Fibroblast of skin of abdomen (primary cell): ENCODE data around the gene SEPTIN6.
"Not testable (repeated sequence)": the region's sequence is repeated elsewhere in the genome, so short reads cannot be mapped to it uniquely, and the experiment has no call there.

Source experiments
- DNase-seq: peaks from one replicate; pipeline ENCODE4 v3.0.0-alpha.2; 2013

SEPTIN6 gene

DNA sequence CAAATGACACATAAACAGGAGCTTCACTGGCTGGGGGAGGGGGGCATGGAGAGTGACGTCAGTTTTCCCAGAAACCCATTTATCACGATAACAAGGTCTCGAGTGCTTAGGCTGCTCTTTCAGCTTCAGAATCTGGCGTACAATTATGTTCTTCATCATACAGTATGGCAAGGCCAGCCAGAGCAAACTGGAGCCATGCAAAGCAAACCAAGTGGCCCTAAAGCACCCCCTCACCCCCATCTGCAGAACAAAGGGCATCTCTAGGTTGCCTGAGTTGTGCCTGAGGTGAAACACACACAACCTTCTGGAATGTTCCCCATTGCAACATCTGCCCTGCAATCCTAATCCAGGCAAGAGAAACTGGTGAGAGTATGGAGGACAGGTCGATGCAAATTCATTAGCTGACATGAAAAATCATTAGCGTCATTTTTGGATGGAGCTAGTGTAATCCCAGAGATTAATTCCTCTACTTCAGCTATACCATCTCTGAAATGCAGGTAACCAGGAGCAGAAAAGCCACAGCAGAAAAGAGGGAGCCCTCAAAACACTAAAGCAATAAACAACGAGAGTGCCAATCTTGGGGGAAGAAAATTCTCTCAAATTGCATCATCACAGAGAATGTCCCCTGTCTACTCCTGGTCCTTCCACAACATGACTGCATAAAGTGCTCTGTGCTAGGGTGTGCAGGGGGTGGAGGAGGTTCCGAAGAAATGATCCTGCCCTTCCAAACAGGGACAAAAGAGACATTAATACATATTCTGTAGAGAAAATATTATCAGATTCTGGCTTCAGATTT is 1.8 kb downstream of the SEPTIN6 start:
- peak; percentile 78 for DNase-seq

DNA sequence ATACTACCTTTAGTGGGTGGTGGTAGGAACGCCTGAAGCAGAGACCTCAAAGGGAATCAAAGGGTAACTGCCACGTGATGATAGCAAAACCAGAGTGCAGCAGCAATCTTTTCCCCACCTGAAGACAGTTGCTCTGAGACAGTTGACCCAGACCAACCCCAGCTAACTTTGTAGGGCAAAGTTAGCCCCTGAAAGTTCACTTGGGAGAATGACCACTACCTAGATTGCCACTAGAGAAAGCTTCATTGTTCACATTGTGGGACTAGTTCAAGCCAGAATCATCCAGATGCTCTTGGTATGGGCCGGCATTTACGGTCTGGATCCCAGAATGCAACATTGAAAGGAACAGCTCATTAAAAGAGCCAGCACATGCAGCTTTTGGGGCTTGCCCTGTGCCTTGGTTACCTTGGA is 4.1 kb downstream of the SEPTIN6 start:
- no peak for DNase-seq

DNA sequence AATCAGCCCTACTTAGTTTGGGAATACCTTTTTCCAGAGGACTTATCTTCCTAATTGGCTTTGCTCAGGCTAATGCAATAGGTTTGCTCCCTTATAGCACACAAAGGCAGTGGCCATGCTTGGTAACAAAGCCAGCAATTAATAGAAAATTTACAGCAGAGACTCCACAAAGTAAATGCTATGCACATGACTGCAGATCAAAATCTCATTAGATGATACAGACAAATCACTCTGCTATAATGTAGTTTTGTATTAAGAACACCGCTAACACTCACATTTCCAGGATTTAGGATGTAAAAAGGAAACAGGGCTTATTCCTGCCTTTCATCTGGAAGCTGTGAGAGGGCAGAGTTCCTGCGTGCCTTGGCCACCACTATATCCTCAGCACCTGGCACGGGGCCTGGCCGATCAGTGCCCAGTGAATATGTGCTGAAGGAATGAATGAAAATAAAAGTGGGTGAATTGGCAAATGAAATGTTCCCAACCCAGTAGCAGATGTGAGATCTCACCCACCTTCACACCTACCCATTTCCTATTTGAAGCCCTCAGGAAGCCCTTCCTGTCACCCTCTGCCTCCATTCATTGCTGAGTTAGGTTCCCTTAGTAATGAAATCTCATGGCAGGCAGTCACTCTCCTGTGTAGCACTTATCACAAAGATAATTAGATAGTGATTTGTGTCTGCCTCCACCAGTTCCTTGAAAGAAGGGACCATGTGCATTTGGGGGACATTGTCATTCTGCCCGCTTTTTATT is 5.1 kb downstream of the SEPTIN6 start:
- DNase-seq, result no peak

DNA sequence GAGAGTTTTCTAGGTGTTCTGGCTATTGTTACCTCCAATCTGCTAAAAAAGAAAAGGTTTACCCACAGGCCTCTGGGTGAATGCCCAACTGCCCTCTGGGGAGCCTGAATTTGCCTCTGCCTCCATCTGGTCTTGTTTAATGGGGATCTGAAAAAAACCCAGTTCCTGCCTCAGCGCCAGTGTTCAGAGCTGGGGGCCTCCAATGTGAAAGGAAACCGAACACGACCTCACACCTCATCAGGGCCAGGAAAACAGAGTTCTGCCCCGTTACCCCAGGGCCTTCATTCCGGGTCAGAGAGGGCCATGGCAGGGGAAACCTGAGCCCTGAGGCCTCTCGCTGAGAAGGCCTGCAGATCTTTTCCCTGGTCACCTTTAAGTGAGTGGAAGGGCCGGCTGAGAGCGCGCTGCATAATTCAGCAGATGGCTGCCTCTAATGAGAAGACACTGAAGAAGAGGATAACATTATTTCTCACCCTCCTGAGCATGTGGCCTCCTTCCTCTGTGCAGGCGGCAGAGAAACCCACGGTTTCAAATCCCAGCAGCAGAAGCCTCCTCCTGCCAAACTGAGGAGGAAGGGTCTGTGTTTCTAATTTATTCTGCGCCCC is 6.8 kb downstream of the SEPTIN6 start:
- DNase-seq, result peak; percentile 51

DNA sequence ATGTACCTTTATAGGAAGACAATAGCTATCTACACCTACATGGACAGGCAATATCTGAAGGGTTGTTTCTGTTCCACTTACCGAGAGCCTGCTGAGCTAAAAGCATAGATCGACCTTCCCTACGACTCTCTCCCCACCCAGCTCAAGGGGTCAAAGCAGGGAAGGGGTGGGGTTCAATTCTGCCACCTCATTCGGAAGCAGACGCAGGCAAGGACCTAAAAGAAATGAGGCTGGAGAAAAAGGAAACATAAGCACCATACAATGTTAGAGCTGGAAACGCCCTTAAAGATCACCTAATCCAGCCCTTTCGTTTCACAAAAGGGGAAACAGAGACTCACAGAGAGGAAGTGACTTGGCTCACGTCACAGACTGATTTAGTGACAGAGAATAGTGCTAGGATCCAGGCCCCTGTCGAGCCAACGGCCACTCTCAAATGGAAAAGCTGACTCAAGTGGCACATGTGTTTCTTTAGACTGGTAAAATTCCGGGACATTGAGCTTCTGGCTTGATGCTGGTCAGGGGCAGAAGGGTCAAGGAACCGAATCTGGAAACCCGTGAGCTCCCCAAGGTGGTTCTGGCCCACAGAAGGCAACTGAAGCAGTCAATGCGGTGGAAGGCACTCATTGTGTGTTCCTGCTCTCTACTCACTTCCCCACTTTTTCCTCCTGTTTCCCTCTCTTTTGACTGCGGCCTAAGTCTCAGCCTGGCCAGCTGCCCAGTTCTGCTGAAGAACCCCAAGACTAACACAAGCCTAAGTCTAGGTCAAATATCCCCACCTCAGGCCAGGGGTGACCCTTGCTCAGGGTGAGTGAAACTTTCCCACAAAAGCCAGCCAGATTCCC is 7.5 kb downstream of the SEPTIN6 start:
- DNase-seq, result no peak

DNA sequence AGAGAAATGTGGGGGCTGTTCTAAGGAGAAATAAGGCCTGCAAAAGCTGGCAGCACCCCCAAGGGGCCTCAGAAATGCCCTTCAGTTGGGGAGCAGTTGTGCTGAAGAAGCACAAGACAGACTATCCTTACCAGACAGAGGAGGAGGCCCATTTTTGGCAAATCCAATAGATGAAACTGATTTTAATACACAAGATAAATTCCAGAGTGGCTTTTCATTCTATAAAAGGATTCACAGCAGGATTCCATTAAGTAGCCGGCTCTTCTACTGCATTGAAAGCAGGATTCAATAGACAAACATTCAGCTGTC is 8.1 kb downstream of the SEPTIN6 start:
- DNase-seq, result no peak

DNA sequence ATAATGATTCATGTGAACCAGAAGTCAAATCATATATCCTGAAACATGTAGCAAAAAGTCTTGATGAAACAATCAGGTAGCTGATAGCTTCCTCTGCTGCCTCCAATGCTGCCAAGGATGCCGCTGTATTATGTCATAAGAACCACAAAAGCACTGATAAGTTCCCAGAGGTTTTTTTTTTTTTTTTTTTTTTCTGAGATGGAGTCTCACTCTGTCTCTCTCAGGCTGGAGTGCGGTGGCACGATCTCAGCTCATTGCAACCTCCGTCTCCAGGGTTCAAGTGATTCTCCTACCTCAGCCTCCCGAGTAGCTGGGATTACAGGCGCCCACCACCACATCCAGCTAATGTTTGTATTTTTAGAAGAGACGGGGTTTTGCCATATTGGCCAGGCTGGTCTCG is 8.7 kb downstream of the SEPTIN6 start:
- DNase-seq, result not testable (repeated sequence)

DNA sequence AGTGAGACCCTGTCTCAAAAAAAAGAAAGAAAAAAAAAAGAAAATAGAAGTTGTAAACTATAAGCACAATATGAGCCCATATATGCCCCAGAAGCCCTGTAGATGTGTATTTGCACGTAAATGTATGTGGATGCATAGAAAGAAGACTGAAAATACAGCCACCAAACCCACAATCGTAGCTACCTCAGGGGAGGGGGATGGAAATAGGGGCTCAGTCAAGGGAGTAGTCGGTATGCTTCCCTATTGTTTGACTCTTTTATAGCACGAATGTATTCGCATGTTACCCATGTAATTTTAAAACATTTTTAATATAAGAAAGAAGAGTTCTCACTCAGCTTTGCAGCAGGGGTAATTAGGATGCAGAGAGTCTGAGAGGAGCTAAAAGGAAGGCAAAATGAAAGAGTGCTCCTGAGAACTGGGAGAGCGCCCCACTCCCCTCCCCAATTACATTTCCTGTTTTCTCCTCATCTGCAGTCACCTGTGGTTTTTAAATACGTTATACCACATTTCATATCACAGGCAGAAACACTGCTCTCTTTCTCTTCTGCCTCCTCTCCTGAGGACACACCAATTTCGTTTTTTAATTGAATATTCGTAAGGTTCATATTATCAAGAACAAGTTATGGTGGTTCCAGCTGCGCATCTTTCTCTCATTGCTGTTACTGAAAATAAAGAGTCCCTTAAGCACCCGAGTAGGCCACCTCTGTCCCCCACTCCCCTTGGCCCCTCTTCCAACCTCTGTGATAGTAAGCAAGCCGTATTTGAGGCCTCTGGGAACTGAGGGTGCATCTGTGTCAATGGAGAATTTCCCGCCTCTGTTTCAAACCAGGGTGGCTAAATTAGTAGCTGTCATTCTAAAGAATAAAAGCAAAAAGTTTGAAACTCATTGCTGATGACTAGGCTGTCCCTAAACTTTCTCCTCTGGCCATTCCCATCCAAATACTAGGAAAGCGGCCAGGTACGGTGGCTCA is 10.7 kb downstream of the SEPTIN6 start:
- no peak for DNase-seq

DNA sequence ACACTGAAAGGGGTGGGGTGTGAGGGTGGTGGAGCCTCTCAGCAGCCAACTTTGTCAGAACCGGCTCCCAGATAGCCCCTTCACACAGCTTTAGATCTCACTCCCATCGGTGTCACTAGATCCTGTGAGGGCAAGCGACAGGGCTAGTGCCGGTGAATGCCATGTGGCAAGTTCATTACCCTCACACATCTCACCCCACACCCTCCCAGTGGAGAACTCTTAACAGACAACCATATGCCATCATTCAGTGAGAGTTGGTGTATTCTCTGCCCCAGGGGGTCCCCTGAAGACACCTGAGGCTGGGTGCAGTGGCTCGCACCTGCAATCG is 15.3 kb downstream of the SEPTIN6 start:
- DNase-seq, result no peak

DNA sequence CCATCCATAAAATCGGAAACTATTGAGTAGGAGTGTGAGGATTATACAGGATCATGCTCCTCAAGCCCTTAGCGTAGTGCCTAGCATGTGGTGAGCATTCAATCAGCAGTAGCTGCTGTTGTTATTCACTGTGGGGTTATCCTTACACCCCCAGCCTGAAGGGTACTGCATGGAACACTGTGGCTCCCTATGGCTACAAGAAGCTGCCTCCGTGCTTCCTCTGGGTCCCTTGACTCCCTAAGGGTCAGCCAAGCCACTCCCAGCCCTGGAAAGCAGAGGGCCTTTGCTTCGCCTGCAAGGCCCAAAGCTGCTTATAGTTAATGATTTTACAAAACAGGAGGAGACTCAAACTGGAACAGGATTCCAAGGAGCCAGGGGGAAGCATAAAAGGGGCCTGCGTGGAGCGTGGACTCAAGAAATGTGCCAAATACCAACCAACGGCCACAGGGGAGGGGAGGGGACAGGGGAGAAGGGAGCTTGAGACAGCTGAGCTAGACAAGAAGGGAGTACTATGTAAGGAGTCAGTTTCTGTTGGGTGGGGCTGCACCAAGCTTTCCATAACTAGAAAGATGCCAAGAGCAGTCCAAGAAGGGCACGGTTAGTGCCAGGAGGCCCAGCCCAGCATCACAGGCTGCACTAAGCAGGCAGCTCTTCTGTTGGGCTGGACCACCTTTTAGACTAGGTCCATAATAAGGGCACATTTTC is 15.9 kb downstream of the SEPTIN6 start:
- no peak for DNase-seq

DNA sequence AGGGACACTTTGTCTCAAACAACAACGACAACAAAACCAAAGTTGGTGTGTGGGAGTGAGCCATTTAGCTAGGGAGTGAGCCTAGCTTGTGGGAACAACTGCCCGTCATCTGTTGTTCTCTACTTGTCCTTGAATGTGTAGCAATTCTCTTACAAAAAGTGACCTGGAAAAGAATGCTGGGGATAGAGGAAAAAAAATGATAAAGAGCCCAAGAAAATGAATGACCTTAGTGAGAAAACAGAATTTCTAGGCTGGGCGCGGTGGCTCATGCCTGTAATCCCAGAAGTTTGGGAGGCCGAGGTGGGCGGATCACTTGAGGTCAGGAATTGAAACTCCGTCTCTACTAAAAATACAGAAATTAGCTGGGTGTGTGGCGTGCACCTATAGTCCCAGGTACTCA is 19.6 kb downstream of the SEPTIN6 start:
- DNase-seq, result no peak

DNA sequence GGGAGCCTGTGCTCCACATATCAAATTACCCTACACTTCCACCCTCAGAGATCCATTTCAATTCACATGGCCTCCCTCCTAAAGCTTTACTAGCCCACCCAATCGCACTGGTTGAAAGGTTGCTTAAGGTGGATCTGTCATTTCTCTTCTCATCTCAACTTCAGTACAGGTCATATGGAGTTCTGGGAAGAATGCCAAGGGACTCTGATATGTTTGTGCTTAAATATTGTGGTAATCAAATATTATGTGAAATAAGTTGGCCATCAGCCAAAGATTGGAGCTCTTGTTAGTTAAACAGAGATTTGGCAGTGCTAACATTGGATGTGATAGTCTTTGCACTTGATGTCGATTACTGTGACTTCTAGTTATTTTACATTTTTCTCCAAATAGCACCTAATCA is 20.5 kb downstream of the SEPTIN6 start:
- DNase-seq, result no peak

DNA sequence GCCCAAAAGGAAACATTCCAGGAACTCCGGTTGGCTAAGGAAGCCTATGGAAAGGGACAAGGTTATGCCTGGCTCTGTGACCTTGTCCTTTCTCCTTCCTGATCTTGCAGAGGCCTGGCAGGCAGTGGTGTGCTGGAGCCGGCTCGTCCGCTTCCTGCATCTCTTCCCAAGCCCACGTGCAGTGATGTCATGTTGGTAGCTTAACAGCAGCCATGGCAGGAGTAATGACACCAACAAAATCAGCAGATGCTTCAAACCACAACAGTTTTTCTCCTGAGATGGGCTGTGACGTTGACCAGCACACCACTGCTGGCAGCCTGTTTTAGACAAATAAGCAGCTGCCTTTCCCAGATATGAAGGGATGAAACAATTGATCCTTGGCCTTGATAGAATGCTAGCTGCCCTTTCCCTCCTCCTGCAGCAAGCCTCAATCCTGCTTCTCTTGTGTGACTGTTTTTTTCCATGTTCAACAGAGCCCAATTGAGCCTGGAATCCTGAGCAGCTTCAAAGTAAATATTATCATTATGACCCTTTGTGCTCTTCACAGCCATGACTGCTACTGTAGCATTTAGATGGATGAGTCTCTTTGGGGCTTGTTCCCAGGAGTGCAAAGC is 23.4 kb downstream of the SEPTIN6 start:
- DNase-seq, result no peak

DNA sequence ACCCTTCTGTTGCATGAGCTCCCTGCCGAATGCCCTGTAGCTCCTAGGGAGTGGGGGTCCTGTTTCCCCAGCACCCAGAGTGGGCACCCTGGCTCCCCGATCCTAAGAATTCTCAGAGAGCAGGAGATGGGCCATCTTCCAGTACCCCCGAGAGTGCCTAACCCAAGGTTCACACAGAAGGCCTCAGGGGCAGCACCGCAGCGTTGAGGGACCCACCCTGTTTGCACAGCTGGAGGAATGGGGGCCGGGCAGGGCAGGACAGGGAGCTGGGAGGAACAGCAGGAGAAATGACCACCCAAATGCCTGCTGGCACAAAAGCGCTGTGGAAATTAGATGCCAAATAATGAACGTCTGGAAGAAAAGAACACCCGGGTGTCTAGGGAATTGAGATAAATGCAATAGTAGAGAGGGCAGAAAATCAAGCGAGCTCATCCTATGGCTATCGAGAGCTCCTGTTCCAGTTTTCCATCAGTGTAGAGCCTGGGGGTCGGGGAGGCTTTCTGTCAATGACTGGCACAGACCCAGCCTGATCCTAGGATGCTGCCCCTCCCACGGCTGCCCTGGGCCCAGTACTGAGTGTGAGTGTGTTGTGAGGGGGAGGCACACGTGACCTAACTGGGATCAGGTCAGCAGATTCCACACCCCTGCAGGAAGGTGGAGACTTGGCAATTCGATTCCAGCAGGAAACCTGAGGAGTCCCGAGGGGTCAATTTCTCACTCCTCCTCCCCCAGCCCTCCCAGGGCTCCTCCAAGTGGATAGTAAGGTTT is 25.7 kb downstream of the SEPTIN6 start:
- no peak for DNase-seq

DNA sequence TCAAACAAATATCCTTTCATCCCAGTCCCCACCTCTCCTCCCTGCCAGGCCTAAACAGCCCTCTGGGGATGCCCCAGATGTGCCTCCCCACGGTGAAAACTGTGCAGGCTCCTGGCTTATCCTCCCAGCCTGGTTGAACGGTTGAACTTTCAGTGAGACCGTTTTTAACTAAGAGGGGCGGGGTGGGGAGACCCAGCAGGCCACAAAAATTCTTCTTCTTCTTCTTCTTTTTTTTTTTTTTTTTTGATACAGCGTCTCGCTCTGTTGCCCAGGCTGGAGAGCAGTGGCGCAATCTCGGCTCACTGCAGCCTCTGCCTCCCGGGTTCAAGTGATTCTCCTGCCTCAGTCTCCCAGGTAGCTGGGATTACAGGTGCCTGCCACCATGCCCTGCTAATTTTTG is 28.1 kb downstream of the SEPTIN6 start:
- DNase-seq, result not testable (repeated sequence)

DNA sequence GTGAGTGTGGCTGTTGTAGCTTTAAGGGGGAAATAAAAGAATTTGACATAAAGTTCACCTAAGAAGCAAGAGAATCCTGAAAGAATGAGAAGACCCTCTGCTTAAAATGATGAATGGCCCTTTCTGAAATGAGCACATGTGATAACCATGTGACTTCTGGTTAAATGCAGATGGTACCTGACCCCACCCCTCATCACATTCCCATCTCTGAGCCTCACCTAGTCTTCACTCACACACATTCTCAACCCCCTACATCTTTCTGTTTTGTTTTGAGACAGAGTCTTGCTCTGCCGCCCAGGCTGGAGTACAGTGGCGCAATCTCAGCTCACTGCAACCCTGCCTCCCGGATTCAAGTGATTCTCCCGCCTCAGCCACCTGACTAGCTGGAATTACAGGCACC is 31.5 kb downstream of the SEPTIN6 start:
- DNase-seq, result no peak

DNA sequence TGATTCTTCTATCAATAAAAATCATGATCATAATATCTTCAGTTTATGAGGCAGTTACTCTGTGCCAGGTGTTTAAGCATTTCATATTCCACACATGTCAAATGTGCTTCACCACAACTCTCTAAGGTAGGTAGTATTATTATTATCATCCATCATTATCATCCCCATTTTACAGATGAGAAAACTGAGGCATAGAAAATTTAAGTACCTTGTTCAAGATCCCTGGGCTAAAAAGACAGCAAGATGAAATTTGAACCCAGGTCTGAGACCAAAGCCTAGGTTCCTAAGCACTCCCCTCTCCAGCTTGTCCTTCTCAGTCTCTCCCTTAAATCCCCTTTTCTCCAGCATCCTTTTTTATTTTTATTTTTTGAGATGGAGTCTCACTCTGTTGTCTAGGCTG is 33.4 kb downstream of the SEPTIN6 start:
- no peak for DNase-seq

DNA sequence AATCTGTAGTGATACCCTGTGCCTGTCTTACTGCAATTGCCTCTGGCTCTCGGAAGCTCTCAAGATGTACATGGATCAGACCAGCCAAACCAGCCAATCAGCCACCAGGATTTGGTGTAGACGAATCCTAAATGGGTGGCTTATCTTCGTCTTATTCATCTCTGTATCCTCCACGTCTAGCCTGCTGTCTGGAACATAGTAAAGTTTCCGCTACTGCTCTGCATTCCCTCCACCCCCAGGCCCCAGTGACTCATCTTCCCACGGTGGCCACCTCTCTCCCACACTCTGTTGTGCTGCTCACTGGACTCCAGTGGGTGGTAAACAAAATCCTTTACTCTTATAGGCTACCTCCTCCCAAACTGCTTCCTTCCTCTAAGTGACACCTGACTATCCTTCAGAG is 37.8 kb downstream of the SEPTIN6 start:
- DNase-seq, result peak; percentile 69

DNA sequence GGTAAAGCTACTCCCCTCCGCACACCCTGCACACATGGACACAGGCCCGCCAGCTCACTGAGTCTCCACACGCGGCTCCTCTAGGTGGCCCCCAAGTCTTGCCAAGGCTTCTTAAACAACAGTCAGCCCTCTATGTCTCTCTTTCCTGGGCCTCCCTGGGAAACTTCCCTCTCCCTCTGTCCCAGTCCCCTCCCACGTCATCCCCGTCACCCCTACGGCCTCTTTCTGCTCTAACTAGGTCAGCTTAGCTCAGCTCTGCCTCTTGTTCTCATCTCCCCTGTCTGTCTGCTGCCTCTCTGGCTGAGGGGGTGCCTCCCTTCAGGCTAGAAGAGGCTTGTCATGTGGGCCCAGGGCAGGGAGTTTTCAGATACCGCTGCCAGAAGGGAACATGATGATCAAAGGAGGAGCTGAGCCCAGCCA is 38.8 kb downstream of the SEPTIN6 start:
- DNase-seq, result peak; percentile 54

DNA sequence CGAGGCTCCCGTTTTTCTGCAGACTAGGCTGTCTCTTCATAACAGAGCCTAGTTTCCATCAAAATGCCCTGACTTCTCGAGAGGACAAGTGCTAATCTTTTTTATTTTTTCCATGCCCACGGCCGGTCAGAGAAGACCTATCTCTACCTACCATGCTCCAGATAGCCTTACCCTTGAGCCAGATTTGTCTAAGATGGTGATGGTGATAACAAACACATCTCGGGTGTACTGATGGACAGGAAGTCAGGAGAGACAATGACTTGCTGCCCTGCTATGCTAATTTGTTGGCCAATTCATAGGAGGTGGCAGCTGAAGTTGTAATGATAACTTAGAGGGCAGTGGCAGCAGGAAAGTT is 44.6 kb downstream of the SEPTIN6 start:
- DNase-seq, result no peak
